SK-N-SH (cell line): ENCODE measurements around the gene TCF19. TPM values are rescaled to one million over a fixed set of nuclear protein-coding genes. Genes with fewer than 3 reads are reported as not detected.

Experiments used
- CTCF ChIA-PET: fragments of 300-600, 350-600 bp; formaldehyde crosslinking; extraction: SDS; loops from one replicate; lab custom pipeline; 2021; lab: Yijun Ruan, JAX
- POLR2A ChIA-PET: fragments of 350-600 bp; sonication (Branson Sonifier 250); formaldehyde crosslinking; extraction: SDS; loops from one replicate; lab custom pipeline; 2020; ENCODE audit warnings: antibody characterized with exemption, inconsistent platforms; lab: Yijun Ruan, JAX
- DNase-seq: peaks from one replicate; pipeline ENCODE4 v3.0.0; 2012
- H2AFZ ChIP-seq: fragments of 200-600 bp; sonication (generic); 2 replicates; pipeline ENCODE4 v1.8.1; 2016; ENCODE audit warnings: antibody characterized with exemption, mild to moderate bottlenecking, low read depth
- H3F3A ChIP-seq: fragments of 200-600 bp; sonication (generic); replicated peaks from 2 replicates; pipeline ENCODE3; 2016; ENCODE audit warnings: antibody characterized with exemption, mild to moderate bottlenecking; ENCODE audit not compliant: insufficient read depth
- H3K27ac ChIP-seq, 2 experiments: fragments of 200-500 bp in 1 of 2; fragments of 200-600 bp in 1 of 2; sonication (Bioruptor generic) in 1 of 2; sonication (generic), shearing (Covaris generic) in 1 of 2; 2 replicates each; pipeline versions ENCODE4 v1.5.1 to v1.6.1; 2014 to 2016; ENCODE audit warnings: low read depth in 2 of 2, inconsistent platforms in 1 of 2, low read length in 1 of 2, mild to moderate bottlenecking in 1 of 2, mixed read lengths in 1 of 2
- H3K27me3 ChIP-seq: fragments of 200-600 bp; sonication (generic), shearing (Covaris generic); 2 replicates; pipeline ENCODE4 v1.6.1; 2016; ENCODE audit warnings: mixed run types; ENCODE audit not compliant: insufficient read depth
- H3K36me3 ChIP-seq, 2 experiments: fragments of 200-500 bp in 1 of 2; fragments of 200-600 bp in 1 of 2; sonication (Bioruptor generic) in 1 of 2; sonication (generic) in 1 of 2; replicated peaks in 1 of 2; 2 replicates each; pipeline versions ENCODE3 to v1.5.1; 2014 to 2016; ENCODE audit warnings: low read length in 1 of 2, mild to moderate bottlenecking in 1 of 2; ENCODE audit not compliant: insufficient read depth in 2 of 2, control insufficient read depth in 1 of 2
- H3K4me1 ChIP-seq, 2 experiments: fragments of 200-500 bp in 1 of 2; fragments of 200-600 bp in 1 of 2; sonication (Bioruptor generic) in 1 of 2; sonication (generic), shearing (Covaris generic) in 1 of 2; 2 replicates each; pipeline versions ENCODE4 v1.5.1 to v1.6.1; 2014 to 2016; ENCODE audit warnings: low read depth in 1 of 2, low read length in 1 of 2, mixed run types in 1 of 2; ENCODE audit not compliant: insufficient read depth in 2 of 2, control insufficient read depth in 1 of 2
- H3K4me2 ChIP-seq: fragments of 200-600 bp; sonication (generic), shearing (Covaris generic); 2 replicates; pipeline ENCODE4 v1.6.1; 2017; ENCODE audit warnings: mixed run types
- H3K4me3 ChIP-seq, 2 experiments: fragments of 200-500 bp in 1 of 2; fragments of 200-600 bp in 1 of 2; sonication (Bioruptor generic) in 1 of 2; sonication (generic), shearing (Covaris generic) in 1 of 2; 2 replicates each; pipeline versions ENCODE4 v1.5.1 to v1.8.1; 2014 to 2016; ENCODE audit warnings: low read depth in 2 of 2, inconsistent platforms in 1 of 2, low read length in 1 of 2, mild to moderate bottlenecking in 1 of 2, mixed read lengths in 1 of 2, moderate library complexity in 1 of 2
- H3K79me2 ChIP-seq: fragments of 200-600 bp; sonication (generic); 2 replicates; pipeline ENCODE4 v1.8.1; 2017; ENCODE audit warnings: mild to moderate bottlenecking; ENCODE audit not compliant: insufficient read depth
- H3K9ac ChIP-seq: fragments of 200-600 bp; sonication (generic); 2 replicates; pipeline ENCODE4 v1.6.1; 2017; ENCODE audit warnings: mixed run types
- H3K9me2 ChIP-seq: fragments of 200-600 bp; sonication (generic); 2 replicates; pipeline ENCODE4 v1.6.1; 2017; ENCODE audit warnings: mixed run types
- H3K9me3 ChIP-seq: fragments of 200-600 bp; sonication (generic); 2 replicates; pipeline ENCODE4 v1.6.1; 2017; ENCODE audit warnings: mixed run types, mild to moderate bottlenecking, moderate library complexity
- H4K20me1 ChIP-seq: fragments of 200-600 bp; sonication (generic); 2 replicates; pipeline ENCODE4 v1.6.1; 2017; ENCODE audit warnings: mild to moderate bottlenecking, mixed run types; ENCODE audit not compliant: insufficient read depth
- ELF1 ChIP-seq: IDR thresholded peaks from 2 replicates; pipeline ENCODE4 v1.4.0; 2012
- EP300 ChIP-seq, 2 experiments: IDR thresholded peaks; 2 replicates each; pipeline versions ENCODE4 v1.4.0 to v1.6.1; 2012; ENCODE audit warnings: borderline replicate concordance in 1 of 2, low read depth in 1 of 2, low read length in 1 of 2
- FOSL2 ChIP-seq: IDR thresholded peaks from 2 replicates; pipeline ENCODE4 v1.4.0; 2012; ENCODE audit warnings: low read depth, mild to moderate bottlenecking, moderate library complexity, borderline replicate concordance
- FOXJ3 ChIP-seq: sonication (generic); formaldehyde crosslinking; IDR thresholded peaks from 2 replicates; pipeline ENCODE4 v1.5.1; 2020; ENCODE audit warnings: mild to moderate bottlenecking, missing genetic modification reagents
- FOXM1 ChIP-seq: IDR thresholded peaks from 2 replicates; pipeline ENCODE4 v1.4.0; 2012; ENCODE audit warnings: low read depth, mild to moderate bottlenecking
- MAX ChIP-seq: IDR thresholded peaks from 2 replicates; pipeline ENCODE4 v1.4.0; 2012; ENCODE audit warnings: low read depth
- TCF12 ChIP-seq: IDR thresholded peaks from 2 replicates; pipeline ENCODE4 v1.4.0; 2012
- USF2 ChIP-seq: fragments of 150-350 bp; IDR thresholded peaks from 2 replicates; pipeline ENCODE4 v1.6.1; 2017; ENCODE audit warnings: antibody characterized with exemption, low read length, low read depth, borderline replicate concordance
- YY1 ChIP-seq: IDR thresholded peaks from 2 replicates; pipeline ENCODE4 v1.4.0; 2012; ENCODE audit warnings: low read depth, mild to moderate bottlenecking
- ZBTB33 ChIP-seq: IDR thresholded peaks from 2 replicates; pipeline ENCODE4 v1.4.0; 2012; ENCODE audit warnings: low read depth, borderline replicate concordance
- WGBS: methylation state at CpG from one replicate; pipeline ENCODE4 v1.1.6; 2017; ENCODE audit warnings: low lambda C conversion rate; 5-methylcytosine and 5-hydroxymethylcytosine counted together
- polyA plus RNA-seq, 3 experiments: library from polyadenylated mRNA; depleted of rRNA; stranded (reverse); fragments of >200 nt; gene quantifications; 2 replicates each; pipeline ENCODE4 v1.2.3, GENCODE V29; 2012

The TCF19 gene
- polyA plus RNA-seq, 1 of the 3 experiments (the other 2 are of a cell fraction), result 9.3 TPM

GRCh38 chr6:31142361-31142761, 16.0 kb upstream of the TCF19 start (continued):
- TF ChIP-seq USF2, result no peak
- TF ChIP-seq TCF12, result no peak
- no peak for TF ChIP-seq FOXM1
- TF ChIP-seq MAX, result no peak
- TF ChIP-seq YY1, result no peak
- TF ChIP-seq ELF1, result no peak

- Histone ChIP-seq H3K4me2 (peak overlapping the region; percentile 27; the same call in 1 of the 2 replicates), H2AFZ (no peak overlapping the region), H3K9me3 (no peaks in the 10 kb centered on the region), H3K79me2 (no peaks in the 10 kb centered on the region), H3F3A (peaks cover 9% of the 10 kb centered on the region), H3K27me3 (no peaks in the 10 kb centered on the region), H3K36me3 (no peaks in the 10 kb centered on the region), H3K27ac (no peak overlapping the region), H3K9ac (no peak overlapping the region), H4K20me1 (no peaks in the 10 kb centered on the region), H3K4me3 (no peak overlapping the region), H3K9me2 (no peaks in the 10 kb centered on the region), H3K4me1 (peaks cover 0 to 11% of the 10 kb centered on the region in 2 experiments; a peak in 1 of 4 replicates)
- POLR2A ChIA-PET, result no interaction called here
- CTCF ChIA-PET, result interaction anchor here (1.4 to 4.3 kb wide), 2 partner anchors 49 to 224 kb away, joined by 7 to 23 read pairs; no protein-coding TSS in a partner anchor
- 83% methylated on average over 8 of the region's 11 CpGs for WGBS
- TF ChIP-seq FOXJ3 (CRISPR knock-in tag) (no peak), ZBTB33 (no peak), EP300 (IDR thresholded peaks at IDR 0.05; ENCODE audit: borderline replicate concordance in 1 of 2, low read depth in 1 of 2, low read length in 1 of 2) (no peak), TCF12 (peak; percentile 14; the same call in 1 of the 2 replicates), USF2 (no peak), FOSL2 (peak; percentile 30; the same call in 1 of the 2 replicates), MAX (0 out of 2 replicates have a peak, but pooled peaks have one; percentile 31)
- DNase-seq, result no peak
These were observed 15.2 kb upstream of the TCF19 start for GRCh38 chr6:31143148-31143547.
